Measurements from ENCODE around the gene DAPK3.

GRCh38 chr19:4018775-4019504 lies 48.0 kb upstream of the DAPK3 start:
- TF ChIP-seq CTCF (conservative IDR thresholded peaks at IDR 0.05) (no peak), EZH2 (IDR thresholded peaks at IDR 0.05; ENCODE audit: low read depth) (no peak)

Measured in PC-9 (cell line).